Measurements from ENCODE around the gene ENDOD1.

Gene ENDOD1

DNA sequence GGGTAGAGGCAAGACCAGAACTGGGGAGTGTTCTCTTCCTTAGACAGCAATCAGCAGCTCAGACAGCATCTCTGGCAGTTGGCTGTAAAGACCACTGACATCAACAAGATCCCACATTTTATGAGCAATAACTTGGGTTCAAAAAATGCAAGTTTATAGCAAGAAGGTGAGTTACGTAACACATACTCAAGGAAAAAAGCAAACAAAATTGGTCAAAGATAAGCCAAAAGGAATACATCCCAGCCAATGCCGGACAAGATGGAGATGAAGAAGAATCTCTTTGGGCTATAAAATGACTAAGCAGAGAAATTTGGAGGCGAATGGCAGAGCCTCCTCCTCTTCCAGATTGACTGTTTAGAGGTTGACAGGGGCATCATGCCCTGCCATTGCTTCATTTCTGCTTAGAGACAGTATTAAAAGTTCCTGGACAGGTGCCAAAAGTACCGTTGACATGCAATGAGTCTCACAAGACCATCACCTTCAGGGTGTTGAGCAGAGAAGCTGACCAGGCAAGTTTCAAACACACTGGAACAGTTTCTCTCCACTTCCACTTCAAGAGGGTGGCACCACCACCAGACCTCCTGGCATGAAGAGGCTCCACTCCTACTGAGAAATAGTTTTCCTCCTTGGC is 55.9 kb downstream of the ENDOD1 start:
- no peak for DNase-seq

DNA sequence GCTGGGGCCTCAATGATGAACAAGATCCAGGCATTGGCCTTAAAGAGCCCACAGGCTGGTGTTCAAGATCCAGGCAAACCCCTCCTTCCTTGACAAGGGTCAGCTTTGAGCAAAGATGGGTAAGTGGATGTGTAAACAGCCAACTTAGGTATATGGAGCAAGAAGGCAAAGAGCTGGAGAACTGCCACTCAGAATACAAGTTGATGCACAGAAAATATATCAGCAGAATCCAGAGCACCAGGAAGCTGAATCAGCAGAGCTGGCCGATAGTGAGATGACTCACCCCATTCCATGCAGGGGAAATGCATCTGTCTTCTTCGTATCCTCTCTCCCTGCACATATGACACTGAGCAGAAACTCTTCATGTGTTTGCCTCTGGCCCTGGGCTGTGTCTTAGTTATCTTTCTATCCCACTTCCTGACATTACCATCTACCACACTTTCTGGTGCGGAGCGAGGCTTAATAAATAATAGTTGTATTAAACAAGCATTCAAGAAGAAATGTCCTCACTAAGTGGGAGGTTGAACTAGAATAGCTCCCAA is 57.8 kb downstream of the ENDOD1 start:
- no peak for DNase-seq

DNA sequence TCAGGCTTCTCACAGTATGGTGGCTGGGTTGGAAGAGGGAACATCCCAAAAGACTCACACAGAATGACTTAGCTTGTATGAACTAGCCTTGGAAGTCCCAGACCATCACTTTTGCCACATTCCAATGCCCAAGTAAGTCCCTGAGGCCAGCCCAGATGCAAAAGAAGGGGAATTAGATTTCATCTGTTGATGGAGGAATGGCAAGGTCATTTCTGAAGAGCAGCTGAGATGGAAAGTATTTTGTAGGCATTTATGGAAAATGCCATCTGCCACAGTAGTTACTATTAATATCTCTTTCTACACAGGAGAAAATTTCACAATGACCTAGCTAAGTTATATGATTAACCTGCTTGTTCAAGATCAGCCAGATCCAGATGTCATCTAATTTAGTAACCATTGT is 58.8 kb downstream of the ENDOD1 start:
- no peak for DNase-seq

DNA sequence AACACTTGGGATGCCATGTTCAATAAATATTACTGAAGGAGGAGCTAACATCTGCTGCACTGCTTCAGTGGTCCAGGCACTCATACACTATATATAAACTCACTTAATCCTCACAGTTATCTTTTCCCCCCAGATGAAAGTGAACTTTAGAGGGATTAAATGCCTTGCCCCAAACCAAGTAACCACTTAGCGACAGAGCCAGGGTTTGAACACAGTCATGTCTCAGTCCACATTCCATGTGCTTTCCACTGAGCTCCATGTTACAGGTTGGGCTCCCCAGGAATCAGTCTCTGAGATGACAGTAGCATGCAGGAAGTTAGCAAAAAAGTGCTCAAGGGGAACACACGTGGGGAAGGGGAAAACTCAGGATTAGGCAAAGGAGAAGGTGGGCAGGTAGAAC is 59.3 kb downstream of the ENDOD1 start:
- no peak for DNase-seq

DNA sequence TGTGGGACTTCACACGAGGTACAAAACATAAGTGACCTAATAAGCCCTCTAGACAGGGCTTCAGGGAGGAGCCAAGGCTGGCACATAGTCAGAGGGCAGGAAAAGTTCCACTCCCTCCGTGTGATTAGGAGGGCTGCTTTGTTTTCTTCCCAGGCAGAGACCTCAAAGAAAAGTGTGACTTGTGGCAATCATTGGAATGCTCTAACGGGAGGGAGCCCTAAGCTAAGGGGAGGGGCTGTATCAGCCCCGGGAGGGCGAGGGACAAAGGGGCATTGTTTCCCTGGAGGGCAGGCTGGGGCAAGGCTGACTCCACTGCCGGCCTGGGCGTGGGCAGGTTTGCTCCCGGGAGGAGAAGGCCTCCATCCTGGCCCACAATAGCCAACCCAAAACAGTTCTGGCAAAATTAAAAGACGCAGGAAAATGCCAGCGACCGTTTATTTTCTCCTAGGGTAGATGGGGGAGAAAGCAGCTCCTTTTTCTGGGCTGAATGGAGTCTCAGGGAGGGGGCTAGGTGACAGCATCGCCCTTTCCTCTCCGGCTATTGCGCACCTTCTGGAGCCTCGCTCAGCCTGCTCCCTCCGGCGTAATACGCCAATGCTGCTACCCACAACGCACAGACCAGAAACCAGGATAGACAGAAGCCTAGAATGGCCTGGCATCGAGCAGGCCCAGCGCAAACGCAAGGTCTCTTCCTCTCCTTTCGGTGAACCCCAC is 60.2 kb downstream of the ENDOD1 start:
- DNase-seq, result no peak

DNA sequence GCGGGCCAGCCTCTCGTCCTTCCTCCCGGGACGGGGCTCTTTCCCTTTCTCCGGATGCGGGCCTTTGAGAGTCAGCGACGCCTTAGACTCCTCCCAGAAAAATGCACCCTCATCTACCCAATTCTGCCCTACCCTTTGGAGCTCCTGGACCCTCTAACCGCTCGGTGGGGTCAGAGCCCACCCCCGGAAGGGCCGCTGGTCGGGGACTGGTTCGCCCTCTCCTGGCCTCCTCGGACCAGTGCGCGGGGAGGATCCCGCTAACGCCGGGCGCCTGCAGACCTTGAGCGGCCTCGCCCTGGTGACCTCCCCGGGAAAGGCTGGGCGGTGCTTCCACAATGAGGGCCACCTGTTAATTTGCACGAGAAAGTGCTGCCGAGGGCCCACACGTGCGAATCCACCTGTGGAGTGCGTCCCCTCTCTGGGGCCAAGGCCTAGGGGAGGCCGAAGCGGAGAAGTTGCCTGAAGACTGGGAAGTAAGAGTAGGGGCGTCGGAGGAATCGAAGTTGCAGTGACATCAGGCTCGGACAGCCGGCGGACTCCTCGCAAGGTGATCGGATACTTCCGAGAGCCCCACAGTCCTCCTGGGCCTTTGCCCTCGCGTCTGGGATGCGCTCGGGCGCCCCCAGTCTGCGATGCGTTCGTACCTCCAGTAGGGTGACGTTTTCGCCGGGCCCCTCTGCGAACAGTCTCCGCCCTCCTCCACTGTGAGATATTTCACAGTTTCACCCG is 61.5 kb downstream of the ENDOD1 start:
- peak; percentile 81 for DNase-seq

DNA sequence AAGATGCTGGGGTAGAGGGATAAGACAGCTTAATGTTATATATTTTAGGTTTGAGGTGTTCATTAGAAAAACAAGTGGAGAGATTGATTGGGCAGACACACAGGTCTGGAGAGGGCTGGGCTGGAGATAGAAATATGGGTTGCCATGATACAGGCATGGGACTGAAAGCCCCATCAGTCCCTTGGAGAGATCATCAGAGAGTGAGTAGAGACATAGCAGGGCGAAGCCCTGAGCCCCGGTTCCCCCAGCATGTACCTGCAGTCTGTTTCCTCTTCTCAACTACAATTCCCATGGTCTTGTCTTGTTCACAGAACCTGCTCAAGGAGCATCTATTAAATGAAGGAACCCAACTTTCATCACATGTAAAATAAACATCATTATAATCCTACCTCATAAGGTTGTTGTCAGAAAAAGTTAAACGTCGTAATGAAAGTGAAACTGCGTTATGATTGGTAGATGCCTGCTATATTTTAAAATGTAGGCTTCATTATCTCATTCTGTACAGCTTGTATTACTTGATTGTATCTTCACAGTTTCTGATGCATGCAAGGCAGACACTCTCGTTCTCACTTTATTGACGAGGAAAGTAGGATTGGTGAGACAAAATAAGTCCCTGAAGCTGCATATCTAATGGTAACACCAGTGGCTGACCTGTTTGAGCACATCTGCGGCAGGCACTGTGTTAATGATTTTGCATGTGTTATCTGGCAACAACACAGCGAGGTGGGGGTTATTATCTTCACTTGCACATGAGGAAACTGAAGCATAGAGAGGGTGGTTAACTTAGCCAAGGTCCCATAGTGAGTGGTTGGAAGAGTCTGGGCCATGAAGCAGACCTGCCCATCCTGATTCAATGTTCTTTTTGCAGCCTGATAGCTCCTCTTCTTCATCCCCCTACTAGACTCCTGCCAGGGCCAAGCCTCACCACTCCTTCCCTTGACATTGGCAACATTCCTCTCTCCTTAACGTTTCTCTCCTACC is 63.5 kb downstream of the ENDOD1 start:
- DNase-seq, result no peak

DNA sequence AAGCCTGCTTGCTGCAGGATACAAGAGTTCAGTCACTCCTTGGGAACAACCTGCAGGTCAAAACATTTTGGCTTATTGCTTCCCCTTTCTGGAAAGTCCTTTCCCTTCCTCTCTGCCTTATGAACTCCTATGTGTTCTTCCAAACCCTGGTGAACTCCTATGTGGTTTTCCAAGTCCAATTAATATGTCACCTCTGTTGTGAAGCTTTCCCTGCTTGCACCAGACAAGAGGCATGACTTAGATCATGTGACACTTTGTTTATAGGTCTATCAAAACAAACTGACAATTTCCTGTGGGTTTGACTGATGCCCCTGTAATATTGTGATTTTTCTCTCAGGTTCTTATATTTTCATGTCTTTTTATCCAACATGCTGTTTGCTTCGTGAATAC is 64.2 kb downstream of the ENDOD1 start:
- DNase-seq, result no peak

DNA sequence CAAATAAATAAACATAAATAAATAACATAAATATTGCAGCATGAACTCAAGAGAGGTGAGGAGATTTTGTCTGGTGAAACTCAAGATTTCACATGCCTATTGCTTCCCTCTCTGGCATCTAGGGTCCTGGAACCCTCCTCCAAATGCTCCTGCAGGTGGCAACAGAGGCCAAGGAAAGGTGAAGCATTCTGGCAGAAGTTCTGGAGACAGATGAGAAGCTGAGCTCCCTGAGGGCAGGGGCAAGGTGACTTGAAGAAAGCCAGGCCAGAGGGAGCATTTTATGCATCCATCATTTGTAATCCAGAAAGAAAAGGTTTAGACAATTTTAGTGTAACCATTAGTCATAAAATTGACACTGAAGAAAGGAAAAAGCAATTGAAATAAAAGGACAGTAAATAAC is 64.9 kb downstream of the ENDOD1 start:
- DNase-seq, result peak; percentile 60

DNA sequence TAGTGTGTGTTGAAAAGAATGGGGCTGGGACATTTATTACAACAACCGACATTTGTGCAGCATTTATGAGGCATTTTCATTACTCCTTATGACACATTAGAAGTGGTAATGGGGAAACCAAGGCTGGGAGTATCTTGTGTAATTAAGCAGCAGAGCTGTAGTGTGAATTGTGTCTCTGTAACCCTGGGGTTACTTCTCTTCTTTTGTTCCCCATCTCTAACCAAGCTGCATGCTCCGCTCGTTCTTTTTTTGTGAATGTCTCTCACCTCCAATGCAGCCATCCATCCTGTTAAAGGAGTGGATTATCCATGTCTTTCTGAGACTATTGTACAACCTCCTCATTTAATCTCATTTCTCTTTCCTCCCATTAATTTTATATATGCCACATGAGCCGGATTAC is 65.7 kb downstream of the ENDOD1 start:
- no peak for DNase-seq

DNA sequence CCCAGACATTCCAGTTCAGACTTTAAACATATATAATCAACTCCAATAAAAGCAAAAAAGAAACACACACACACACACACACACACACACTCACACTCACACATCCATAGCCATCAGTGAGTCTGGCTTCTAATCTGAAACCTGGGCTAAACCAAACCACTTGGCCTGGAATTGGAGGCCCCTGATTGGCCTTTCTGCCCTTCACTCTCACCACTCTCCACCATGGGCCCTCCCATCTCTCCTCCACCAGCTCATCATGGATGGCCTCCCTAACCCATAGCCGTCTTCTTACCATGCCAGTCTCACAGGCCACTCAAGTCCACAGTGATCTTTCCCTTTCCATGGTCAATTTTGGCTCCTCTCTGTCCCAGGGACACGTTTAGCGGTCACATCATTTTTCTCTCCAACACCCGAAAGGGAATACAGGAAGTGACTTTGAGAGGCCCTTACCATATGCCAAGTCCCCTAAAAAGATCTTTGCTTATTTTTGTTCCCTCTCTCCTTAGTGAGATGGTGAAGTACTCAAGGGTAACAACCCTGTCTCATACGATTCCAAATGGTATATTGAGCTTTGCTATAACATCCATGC is 66.6 kb downstream of the ENDOD1 start:
- DNase-seq, result no peak

DNA sequence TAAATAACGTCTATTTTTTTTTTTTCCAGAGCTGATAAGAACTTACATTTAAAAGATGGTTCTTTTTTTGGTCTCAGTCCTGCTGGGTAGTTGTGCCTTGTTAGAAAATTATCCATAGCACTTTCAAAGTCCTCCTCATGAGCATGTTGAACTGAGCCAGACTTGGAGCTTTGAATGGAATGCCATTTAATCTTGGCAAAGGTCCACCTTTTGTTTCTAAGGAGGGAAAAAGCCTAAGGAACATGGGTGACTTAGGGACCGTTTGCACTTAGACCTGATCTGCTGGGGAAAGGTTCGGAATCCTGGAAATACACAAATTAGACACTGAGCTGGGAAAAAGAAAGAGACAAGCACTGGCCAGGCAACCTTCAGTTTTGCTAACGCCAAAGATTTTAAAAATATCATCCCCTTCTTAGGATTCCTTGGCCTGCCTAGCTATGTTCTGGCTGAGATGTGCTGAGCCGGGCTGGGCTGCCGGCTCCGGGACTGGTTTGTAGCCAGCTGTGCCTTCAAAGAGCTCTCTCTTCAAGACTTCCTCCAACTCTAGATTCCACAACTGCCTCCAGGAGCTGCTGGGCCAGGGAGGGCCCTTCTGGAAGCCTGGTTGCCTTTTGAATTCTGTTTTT is 67.4 kb downstream of the ENDOD1 start:
- DNase-seq, result no peak

DNA sequence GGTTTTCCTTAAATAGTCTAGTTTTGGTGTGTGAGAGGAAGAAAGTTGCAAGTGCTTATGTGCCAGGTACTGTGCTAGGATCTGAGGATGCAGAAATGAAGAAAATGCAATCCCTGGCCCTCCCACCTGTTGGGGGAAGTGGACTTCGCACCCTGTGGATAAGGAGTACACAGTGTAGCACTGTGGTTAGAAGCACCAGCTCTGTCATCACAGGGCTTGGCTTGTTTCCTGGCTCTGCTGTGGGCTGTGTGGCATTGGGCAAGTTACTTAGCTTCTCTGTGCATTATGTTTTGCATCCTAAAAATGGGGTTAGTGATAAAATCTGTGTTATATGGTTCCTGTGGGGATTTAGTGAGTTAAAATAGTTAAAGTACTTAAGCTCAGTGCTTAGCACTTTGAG is 68.2 kb downstream of the ENDOD1 start:
- DNase-seq, result no peak

DNA sequence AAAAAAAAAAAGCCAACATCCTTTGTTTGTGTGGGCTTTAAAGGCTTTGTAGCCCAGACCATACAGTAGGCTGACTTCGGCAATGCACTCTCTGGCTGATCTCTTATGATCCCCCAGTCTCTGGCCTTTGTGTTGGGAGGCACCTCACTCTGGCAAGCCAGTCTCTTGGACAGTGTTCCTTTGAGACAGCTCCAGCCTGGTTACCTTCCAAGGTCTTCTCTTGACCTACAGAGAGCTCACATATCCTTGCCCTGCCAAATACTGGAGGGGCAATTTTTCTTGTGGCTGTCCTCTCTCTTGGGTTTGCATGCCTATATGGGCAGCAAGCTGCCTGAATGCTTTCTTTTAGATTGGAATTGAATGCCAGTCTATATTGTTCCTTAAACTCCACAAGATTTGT is 71.6 kb downstream of the ENDOD1 start:
- no peak for DNase-seq

DNA sequence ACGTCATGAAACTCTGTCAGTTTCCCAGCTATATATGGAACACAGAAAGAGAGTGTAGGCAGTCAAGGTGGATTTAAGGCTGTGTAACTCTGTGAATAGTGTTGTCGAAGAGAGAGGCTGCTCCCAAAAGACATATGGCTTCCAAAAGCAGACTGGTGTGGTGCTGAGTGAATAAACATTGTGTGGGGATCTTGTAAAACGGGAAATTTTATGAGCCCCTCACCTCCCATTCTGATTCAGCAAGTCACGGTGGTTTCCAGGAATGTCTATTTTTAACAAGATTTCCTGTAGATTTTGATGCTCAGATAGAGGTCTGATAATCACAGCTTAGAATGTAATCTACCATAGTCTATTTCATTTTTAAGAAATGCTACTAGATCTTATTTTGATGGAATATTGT is 73.5 kb downstream of the ENDOD1 start:
- no peak for DNase-seq

DNA sequence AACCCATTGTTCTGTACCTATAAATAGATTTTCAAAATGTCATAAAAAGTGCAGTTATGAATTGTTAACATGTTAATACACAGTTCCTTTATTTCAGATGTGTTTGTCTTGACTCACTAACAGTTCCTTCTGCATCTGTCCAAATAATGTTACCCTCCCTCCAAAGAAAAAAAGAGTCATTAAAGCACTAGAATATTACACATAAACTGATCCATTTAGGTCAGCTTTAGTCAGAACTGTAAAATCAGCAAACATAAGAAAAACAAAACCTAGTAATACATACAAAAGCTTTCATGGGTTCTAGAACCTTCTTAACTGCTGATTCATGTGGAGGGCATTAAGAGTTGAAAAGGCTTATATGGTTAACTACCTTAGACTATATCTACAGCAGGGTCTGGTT is 76.0 kb downstream of the ENDOD1 start:
- no peak for DNase-seq

DNA sequence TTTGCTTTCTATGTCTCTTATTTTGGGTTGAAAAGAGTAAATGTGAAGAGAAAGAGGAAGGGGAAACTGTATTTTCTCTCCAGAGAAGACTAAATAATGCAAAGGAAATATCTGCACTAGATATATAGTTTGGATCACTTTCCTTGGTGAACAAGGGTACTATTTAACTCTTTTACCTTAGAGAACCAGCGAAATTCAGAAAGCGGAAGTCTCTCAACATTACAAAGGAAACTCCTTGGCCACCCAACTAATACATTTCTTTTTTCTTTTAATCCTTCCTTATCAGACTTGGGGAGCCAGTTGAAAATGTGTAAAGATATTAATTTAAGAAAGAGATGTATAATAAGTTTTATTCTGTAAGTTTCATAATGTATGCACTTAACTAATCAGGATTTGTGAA is 77.1 kb downstream of the ENDOD1 start:
- DNase-seq, result no peak

DNA sequence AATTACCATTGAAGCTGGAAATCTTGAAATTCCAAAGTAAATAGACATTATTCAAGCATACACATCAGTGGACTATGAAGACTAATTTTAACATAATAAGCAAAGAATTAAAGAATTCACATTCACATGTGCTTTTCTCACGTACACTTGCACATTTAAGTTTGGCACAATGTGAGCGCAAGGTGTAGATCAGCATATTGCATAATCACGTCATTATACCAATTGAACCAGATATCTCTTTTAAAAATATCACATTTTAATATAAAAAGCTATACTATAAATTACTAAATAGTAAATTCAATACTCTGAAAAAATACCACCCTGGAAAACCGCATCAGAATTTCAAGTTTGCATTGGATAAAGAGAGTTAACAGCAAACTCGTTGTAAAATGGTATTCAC is 80.6 kb downstream of the ENDOD1 start:
- DNase-seq, result no peak

DNA sequence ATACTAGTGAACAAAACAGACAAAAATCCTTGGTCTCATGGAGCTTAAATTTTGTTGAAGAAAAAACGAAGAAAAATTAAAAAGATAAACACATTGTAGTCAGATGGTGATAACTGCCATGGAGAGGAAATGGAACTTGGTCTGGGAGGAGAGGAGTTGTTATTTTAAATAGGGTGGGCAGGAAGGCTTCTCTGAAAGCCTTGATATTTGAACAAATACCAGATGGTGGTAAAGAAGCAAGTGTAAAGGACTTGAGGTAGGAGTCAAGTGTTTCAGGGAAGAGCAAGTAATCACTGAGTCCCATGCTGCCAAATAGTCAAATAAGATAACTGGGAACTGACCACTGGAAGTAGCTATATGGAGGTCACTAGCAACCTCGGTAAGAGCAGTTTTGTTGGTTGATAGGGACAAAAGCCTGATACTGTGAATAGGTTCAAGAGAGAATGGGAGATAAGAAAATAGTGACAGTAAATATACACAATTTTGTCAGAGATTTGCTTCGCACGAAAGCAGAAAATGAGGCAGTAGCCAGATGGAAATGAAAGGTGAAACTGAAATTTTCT is 86.3 kb downstream of the ENDOD1 start:
- no peak for DNase-seq
